Mucosa of descending colon (tissue), 3 donors: ENCODE measurements around the gene SNRNP70. TPM values are rescaled to one million over a fixed set of nuclear protein-coding genes. Genes with fewer than 3 reads are reported as not detected.

ENCODE experiments used
- ATAC-seq: fragments of 200-7000 bp; cut with Tn5 transposase; one replicate; pipeline ENCODE4 v1.9.1; 2020; ENCODE audit warnings: mild to moderate bottlenecking, moderate library complexity
- DNase-seq, 3 donors: peaks; one replicate each; pipeline ENCODE4 v3.0.0-alpha.2; 2020
- H3K36me3 ChIP-seq: fragments of 200-600 bp; one replicate; pipeline ENCODE4 v1.8.0; 2021; ENCODE audit warnings: low read depth, mild to moderate bottlenecking
- H3K4me1 ChIP-seq: fragments of 200-600 bp; one replicate; pipeline ENCODE4 v1.8.0; 2021; ENCODE audit warnings: low read depth, mild to moderate bottlenecking
- H3K4me3 ChIP-seq: fragments of 200-600 bp; one replicate; pipeline ENCODE4 v1.8.0; 2021; ENCODE audit warnings: mild to moderate bottlenecking
- H3K9me3 ChIP-seq: fragments of 200-600 bp; one replicate; pipeline ENCODE4 v1.8.0; 2021; ENCODE audit warnings: mild to moderate bottlenecking
- CTCF ChIP-seq: fragments of 200-600 bp; IDR thresholded peaks from one replicate; pipeline ENCODE4 v1.8.0; 2022; ENCODE audit warnings: antibody characterized with exemption, mild to moderate bottlenecking
- intact Hi-C, 2 donors: fragments of 100-400 bp; cut with DNase I in 1 of 2; cut with micrococcal nuclease in 1 of 2; formaldehyde crosslinking; loops; one replicate each; pipeline versions ENCODE4 v1.11.0 to v1.11.1; 2022; cut with DNase I, micrococcal nuclease
- total RNA-seq, 3 donors: library from RNA; stranded (reverse); fragmentation: NEBNext Ultra II Directional in 2 of 3; extraction: Animal tissue kit (Norgen Biotek cat#: 25700) in 2 of 3; gene quantifications; one replicate each; pipeline versions ENCODE4 v1.2.1 to v1.2.4, GENCODE V29; 2021 to 2023
- donor health status: DM: no; HTN: no; CAD: no; lungs with moderate emphysema.
- donor health status: DM: no; HTN: no; CAD: no.
- donor health status: DM: no; HTN: yes; CAD: no.

SNRNP70 gene
- total RNA-seq, 3 donors from 2014 or later = 136 to 257 (median 200) TPM

GRCh38 chr19:49061445-49061844 is 23.8 kb upstream of the SNRNP70 start:
- ATAC-seq (no peak), DNase-seq (no peak)
- TF ChIP-seq CTCF = no peak
- Histone ChIP-seq H3K9me3 (no peaks in the 10 kb centered on the region), H3K4me1 (peaks cover 18% of the 10 kb centered on the region), H3K36me3 (no peaks in the 10 kb centered on the region), H3K4me3 (no peak overlapping the region)
- intact Hi-C loops = no loop called here

GRCh38 chr19:49064029-49064629 is 21.1 kb upstream of the SNRNP70 start:
- Histone ChIP-seq H3K4me3 (no peak overlapping the region), H3K36me3 (no peaks in the 10 kb centered on the region), H3K4me1 (peaks cover 5% of the 10 kb centered on the region), H3K9me3 (no peaks in the 10 kb centered on the region)
- TF ChIP-seq CTCF = no peak
- intact Hi-C loops = no loop called here
- peak; percentile 23 for ATAC-seq
- DNase-seq = no peak

GRCh38 chr19:49064768-49065611 is 20.3 kb upstream of the SNRNP70 start, which contains the start of gene NTF4:
TSS of gene NTF4 (minus strand) at chr19:49064818. CDS start at chr19:49061997, 2,821 bp downstream.
- H3K9me3 ChIP-seq = no peaks in the 10 kb centered on the region
- peaks cover 5% of the 10 kb centered on the region for H3K4me1 ChIP-seq
- TF ChIP-seq CTCF = no peak
- intact Hi-C loops = no loop called here
- no peaks in the 10 kb centered on the region for H3K36me3 ChIP-seq
- DNase-seq (peak in 1 of 3 donors; percentile 49), ATAC-seq (peak; percentile 66)
- H3K4me3 ChIP-seq = no peak within 1 kb of the TSS

GRCh38 chr19:49065905-49066512 is 19.2 kb upstream of the SNRNP70 start:
- DNase-seq = no peak
- no peak for ATAC-seq
- H3K4me3 ChIP-seq = no peak overlapping the region
- no peak for TF ChIP-seq CTCF
- H3K4me1 ChIP-seq = peaks cover 5% of the 10 kb centered on the region
- intact Hi-C loops = no loop called here
- no peaks in the 10 kb centered on the region for H3K9me3 ChIP-seq
- no peaks in the 10 kb centered on the region for H3K36me3 ChIP-seq

- H3K36me3 ChIP-seq = no peaks in the 10 kb centered on the region
- peaks cover 5% of the 10 kb centered on the region for H3K4me1 ChIP-seq
- ATAC-seq (no peak), DNase-seq (no peak)
- intact Hi-C loops = no loop called here
- no peaks in the 10 kb centered on the region for H3K9me3 ChIP-seq
- TF ChIP-seq CTCF = no peak
- H3K4me3 ChIP-seq = no peak overlapping the region
Observed at GRCh38 chr19:49067554-49067953, 17.7 kb upstream of the SNRNP70 start.
